Kidney glomerular epithelial cell (primary cell): ENCODE results near the gene IRF2BPL.

ENCODE experiments used
- DNase-seq: peaks from one replicate; lab custom pipeline; 2025; lab: John Stamatoyannopoulos, UW

The IRF2BPL gene

DNA sequence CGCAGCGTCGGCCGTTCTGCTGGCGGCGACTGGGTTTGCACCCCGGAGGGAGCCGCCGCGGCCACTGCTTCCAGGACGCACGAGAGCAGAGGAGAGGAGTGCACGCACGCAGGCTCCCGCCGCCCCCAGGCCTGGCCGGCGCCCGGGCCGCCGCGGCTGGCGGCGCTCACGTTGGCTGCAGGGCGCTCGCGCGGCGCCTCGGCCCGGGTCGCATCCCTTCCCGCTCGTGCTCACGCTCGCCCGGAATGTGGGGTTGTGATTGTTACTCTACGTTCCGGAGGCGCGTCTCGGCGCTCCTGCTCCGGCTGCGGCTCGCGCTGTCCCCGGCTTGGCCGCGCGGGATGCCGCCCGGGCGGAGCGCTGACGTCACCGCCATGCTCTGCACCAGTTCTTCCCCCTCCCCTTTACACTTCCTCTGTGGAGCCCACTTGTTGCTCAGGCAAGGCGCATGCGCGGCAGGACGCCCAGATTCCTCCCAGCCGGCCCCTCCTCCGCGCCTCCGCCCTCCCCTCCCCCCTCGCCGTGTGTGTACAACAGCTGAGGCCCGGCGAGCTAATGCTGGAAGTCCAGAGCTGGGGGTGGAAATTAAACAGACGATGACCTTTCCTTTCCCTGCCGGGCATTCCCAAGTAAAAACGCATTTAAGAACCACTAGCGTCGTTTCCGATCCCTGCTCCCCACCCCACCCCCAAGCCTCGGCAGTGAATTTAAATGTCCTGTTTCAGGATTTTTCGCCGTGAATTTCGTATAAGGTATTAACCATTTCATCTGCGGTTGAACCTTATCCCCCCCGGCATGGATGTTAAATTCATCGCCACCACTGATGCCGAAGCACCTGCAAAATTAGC lies at the start of gene IRF2BPL:
TSS of gene IRF2BPL (minus strand) at position 325 of the 848 bp plus-strand sequence. CDS start 916 bp downstream, outside the sequence.
- peak; percentile 98 for DNase-seq

DNA sequence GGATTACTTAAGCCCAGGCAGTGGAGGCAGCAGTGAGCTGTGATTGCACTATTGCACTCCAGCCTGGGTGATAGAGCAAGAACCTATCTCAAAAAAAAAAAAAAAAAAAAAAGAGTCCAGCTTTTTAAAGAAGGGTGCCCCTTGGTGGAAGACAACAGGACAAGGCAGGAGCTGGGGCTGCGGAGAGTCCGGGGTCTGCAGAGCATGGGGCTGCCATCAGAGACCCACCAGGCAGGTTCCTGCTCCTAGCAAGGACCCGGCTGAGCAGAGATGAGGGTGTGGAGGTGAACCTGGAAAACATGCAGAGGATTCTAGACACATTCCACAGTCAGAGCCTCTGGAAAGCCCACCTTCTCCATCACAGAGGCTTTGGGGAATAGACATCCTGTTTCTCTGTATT lies 48.5 kb upstream of the IRF2BPL start:
- DNase-seq, result no peak

DNA sequence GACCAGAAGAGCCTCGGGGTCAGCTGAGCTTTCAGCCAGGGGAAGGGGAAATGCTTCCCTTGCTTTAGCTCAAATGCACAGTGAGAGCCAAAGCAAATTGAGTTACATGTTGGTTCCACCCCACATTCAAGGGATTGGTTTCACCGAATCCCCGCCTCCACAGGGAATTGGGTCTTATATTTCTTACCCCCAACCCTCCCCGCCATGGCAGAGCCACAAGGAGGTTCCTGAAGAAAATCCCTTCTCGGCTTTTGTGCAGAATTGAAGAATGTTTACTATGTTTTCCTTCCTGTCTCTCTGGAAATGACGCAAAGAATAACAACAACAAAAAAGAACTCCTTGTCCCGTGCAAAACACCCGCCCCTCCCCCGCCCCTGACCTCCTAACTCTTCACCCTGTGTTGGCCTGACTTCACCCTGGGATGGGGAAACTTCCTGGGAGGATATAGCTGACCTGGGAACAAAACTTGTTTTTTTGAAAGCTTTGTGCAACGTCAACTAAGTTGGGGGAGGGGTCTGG lies 47.7 kb upstream of the IRF2BPL start:
- DNase-seq, result no peak

DNA sequence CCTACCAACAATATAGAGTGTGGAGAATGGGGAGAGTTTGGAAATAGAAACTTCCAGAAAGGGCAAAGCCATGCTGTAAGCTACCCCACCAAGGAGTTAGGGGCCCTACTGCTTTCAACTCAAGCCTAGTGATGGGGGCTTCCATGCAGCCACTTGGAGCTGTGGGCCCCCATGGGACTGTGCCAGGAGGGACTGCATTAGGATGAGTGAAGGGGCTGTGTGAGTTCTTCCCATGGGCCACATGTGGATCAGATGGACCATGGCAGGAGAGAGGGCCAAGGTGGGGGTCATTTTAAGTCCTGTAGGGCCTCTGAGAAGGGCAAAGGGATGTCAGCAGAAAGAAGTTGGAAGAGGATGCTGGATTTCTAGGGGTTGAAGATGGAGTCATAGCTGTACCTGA lies 46.5 kb upstream of the IRF2BPL start:
- no peak for DNase-seq

DNA sequence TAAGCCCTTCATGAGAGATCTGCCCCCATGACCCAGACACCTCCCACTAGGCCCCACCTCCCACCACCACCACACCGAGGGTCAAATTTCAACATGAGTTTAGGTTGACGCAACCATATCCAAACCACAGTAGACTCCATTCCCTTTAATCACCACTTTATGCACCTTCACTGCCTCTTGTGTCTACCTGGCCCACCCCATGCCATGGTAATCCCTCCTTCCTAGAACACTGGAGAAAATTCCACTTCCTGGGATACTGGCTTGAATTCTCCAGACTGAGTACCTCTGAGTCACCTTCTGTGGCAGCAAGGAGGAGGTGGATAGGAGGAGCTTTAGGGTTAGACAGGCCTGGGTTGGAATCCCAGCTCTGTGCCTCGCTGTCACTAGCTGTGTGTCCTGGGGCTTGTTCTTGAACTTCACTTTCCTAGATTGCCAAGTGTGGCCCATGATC lies 43.5 kb upstream of the IRF2BPL start:
- DNase-seq, result peak; percentile 38

DNA sequence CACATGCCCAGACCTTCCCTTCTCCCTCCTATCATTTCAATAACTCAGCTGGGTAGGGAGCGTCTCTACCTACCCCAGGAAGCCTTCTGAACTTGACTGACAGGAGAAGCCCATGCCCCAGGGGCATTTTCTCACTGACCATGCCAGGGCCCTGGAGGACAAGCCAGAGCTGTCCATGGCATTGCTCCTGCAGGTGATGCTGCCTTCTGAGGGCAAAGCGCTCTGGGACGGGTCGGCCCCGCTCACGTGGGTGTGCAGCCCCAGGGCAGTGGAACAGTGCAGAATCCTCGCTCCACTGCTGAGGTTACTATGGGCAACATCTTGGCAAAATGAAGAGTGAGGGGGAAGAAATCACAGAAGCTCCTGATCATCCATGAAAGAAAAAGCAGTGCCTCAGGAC lies 41.0 kb upstream of the IRF2BPL start:
- DNase-seq, result no peak

DNA sequence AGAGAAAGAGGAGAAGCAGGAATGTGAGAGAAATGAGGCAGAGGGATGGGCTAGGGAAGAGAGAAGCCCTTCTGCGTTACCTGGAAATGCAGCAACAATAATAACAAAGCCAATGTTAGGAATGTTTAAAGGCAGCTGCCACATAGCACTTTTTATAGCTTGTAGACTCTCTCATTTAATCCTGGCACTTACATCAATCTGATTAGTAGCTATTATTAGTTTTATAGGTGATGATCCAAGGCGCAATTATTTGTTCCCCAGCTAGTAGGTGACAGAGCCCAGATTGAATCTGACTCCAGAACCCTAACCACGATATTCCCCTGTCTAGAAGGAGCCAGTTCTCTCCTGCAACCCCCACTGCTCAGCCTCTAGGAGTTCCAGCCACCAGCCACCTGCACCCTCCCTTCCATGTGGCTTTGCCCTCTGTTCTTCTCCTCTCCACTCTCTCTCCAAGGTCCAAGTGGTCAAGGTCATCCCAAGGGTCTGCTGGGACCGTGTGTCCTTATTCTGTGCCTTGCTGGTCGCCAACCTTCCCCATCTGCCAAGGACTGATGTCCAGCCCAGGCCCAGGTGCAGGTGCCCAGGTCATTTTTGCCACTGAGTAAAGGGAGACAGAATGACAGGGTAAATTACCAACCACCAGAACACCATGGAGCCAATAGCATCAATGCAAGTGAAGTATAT lies 40.2 kb upstream of the IRF2BPL start:
- no peak for DNase-seq

DNA sequence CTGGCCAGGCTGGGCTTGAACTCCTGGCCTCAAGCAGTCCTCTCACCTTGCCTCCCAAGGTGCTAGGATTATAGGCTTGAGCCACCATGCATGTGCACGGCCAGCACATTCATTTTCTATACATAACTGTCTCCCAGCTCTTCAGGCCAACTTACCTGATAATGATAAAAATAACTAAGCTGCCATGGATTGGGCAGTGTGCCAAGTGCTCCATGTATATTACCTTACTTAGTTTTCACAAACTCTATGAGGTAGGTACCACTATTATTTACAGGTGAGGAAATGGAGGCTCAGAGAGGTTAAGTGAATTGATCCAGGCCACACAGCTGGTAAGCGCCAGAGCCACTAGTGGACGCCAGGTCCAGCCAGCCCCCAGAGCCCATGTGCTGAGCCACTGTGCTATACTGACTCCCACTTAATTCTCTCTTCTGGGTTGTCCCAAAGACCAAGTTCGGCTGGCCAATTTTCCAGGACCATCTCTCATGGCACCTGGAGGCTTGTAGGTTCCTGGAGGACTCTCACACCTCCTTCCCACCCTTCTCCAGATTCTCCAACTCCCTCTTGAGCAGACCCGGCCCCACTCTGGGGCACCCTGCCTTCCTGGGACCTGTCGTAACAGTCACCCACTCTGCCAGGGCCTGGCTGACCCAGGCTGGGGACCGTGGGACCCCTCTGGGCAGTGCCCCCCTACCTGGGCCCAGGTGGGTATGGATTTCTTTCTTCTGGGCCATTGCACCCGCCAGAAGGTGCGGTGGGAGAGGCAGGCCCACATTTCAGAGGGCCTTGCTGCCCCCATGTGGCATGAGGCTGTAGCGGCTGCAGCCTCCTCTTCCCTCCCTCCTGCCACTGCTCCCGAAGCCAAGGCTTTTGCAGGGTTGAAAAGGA lies 39.4 kb upstream of the IRF2BPL start:
- peak; percentile 60 for DNase-seq

DNA sequence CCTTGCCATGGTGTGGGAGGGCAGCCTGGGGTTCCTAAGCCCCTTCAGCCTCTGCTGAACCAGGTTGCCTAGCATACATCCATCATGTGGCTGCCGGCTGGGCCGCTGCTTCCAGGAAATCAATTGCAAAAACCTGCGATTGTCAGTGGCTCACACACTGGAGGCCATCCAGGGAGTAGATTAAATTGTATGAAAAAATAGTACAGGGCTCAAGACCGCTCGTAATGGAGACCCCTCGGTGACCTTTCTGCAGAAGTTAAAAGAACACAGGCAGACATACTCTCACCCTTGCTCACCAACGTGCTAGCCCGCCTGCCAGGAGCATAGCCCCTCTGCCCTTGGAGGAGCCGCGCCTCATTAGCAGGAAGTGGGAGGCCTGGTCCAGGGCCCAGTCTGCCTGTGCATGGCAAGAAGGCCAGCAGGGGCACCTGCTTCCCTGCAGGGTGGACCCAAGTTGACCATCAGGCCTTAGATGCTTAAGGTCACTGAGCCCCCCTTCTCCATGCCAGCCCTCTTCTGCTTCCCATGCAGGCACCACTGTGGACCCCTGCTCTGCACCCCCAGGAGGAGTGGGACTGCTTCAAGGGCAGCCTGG lies 38.2 kb upstream of the IRF2BPL start:
- no peak for DNase-seq

DNA sequence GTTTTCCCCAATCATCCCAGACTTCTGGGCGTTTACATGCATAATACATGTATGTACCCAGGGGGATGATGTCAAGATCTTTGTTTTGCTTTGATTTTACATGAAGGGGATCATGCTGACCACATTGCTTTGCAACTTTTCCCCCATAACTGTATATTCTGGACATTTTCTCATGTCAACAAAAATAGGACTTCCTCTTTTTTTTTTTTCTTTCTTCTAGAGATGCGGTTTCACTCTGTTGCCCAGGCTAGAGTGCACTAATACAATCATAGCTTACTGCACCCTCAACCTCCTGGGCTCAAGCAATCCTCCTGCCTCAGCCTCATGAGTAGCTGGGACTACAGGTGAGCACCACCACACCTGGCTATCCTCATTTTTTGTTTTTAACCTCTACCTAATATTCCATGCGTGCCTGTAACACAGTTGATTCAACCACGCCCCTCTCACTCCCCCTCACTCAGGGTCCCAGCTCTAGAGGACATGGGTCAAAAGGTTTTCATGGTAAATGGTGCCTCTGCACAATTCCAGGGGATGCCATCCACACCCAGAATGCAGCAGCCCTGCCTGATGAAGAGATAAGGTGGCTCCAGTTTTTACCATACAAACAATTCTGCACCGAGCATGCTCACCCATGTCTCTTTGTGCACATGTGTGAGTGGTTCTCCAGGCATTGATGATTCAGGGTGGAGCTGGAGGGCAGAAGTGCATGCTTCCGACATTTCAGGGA lies 37.5 kb upstream of the IRF2BPL start:
- no peak for DNase-seq

DNA sequence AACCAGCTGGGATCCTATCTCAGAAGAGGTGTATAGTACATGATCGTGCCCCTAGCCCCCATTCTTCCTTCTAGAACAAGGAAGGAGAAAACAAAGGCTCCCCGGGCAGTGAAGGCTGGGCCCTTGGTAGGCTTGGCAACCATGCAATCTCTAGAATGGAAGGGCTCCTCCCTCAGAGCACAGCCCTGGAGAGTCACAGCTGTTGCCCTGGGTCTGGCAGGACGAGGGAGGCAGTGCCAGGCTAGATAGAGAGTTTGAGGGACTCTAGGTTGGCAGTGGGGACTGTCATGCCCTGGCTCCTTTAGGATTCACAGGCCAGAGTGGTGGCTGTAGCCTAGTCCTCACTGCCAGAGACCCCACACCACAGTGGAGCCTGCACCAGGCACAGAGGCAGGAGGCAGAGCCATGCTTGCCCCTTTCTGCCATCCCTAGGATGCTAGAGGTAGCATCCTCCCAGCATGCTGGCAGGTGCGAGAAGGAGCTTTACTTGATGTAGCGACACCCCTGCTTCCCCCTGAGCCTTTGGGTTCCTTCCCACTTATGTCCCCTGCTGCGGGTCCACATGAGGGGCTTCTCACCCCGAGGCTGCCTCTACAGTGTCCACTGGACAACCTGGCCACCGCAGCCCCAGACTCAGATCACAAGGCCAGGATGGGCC lies 36.1 kb upstream of the IRF2BPL start:
- no peak for DNase-seq

DNA sequence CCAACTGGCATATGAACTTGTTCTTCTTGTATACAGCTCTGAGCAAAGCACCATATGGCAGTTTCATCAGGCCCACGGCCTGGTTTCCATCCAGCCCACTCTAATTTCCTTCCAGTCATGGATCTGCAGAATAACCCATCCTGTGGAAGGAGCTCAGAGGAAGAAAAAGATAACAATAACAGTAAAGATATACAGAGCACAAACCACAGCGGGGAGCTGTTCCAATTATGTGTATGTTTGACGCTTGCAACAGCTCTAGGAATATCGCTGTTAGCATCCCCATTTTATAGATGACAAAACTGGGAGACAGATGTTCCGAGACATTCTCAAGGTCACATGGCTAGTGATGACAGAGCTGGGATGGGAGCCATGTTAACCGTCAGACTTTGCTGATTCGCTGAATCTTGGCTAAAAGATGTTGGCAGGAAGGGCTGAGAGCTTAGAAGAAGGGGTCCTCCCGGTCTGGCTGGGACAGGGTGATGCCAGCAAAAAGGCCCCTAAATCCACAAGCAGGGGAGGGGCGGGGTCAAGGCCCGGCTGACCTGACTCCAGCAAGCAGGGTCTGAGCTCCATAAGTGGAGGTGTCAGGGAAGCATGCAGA lies 35.2 kb upstream of the IRF2BPL start:
- DNase-seq, result no peak

DNA sequence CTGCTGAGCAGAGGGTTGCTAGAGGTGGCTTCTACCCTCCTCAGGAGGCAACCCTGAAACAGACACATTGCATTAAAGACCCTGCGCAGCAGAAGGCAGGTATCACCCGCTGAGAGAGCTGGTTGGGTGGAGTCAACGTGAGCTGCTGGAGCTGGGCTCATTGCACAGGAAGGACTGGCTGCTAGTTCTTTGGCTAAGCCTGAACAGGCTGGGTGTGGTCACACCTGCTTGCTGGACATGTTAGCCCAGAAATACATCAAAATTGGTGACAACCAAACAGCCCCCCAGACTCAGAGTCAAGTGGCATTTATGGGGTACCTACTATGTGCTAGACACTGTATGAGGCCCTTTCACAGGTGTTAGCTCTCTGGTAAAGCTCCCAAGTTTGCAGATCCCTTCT lies 33.8 kb upstream of the IRF2BPL start:
- DNase-seq, result no peak

DNA sequence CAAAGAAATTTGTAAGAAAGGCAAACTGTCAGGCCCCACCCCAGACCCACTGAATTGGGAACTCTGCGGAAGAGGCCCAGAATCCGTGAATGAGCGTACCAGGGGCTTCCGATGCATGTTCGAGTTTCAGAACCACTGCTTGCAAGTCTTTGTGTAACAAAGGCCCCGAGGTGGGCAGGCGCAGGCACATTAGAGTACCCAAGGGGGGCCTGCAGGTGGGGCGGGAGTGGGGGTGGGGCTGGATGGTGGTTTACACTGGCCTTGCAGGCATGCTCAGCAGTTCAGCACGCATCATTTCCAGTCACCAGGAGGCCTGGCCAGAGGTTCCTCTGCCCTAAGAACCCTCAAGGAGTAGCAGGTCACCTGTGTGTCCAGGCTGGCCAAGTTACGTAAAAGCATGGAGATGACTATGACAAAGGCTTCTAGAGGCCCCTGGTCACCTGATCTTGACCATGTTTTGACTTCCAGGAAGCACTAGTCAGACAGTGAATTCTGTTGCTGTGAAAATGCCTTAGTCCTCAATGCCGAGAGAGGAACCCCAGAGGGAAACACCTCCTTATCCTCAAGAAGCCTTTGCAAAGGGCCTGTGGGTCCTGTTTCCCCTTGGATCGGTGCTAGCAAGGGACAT lies 33.2 kb upstream of the IRF2BPL start:
- no peak for DNase-seq

DNA sequence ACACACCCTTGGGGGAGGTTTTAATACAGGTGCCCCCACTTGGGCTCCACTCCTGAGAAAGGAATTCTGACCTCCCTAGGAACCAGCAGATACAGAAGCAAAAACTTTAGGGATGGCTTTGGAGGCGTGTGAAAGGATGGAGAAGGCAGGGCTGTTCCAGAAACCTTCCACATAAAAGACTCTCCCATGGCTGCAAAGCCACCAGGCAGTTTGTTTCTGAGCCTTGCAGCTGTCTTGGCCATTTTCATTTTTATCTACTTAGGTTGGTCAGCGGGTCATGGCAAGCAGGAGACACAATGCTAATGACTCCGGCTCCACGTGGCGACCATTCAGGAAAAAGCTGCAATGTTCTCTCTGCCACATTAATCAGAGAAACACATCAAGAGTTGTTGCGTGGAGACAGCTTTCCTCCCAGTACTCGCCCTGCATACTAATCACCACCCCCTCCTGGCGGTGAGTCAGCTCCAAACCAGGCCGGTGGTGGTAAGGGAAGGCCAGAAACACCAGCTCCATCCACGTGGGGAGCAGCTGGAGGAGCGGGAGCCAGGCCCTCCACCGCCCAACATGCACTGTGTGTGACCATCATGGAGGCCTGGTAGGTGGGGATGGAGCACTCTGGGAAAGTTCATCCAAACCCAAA lies 30.9 kb upstream of the IRF2BPL start:
- no peak for DNase-seq

DNA sequence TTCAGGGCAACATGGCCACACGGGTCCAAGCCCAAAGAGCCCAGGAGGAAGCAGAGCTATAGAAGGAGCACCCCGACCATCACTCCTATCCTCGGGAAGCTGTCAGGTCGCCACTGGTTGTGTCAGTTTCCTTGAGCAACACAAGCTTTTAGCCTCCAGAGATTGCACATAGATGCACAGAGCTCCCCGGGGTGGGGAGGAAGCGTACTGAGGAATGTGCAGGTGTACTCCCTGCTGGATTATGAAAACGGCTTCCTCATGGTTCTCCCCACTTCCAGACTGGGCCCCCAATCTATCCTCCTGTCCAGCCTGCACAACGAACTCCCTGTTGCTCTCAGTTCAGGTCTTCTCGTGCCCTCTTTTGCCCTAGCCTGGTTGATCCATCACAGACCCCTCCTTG lies 30.3 kb upstream of the IRF2BPL start:
- DNase-seq, result no peak

DNA sequence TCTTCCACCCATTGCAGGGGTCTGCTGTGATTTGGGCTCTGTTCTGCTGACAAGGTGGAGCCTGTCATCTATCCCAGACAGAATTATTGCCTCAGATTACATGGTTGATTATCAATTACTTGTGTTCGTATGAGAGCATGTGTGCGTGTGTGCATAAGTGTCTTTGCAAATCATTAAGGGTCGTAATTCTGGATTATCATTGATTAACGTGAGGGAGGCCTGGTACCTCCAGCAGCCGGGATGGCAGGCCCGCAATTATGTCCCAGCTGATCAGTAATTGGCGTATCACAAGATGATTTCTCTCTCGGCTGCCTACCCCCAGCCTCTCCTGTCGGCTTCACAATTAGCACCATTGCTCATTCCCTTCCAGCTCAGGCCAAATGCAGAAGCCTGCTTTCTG lies 29.6 kb upstream of the IRF2BPL start:
- DNase-seq, result no peak

DNA sequence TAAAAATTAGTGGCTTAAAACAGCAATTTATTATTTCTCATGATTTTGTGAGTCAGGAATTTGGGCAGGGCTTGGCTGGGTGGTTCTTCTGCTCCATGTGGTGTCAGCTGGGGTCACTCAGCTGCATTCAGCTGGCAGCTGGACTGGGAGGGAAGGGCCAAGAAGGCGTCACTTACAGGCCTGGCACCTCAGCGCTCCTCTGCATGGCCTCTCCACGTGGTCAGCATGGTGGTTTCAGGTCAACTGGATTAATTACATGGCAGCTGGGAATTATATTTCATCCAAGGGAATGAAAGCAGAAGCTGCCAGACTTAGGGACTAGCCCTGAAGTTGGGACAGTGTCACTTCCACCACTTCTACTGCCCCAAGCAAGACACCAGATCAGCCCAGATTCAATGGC lies 27.5 kb upstream of the IRF2BPL start:
- no peak for DNase-seq

DNA sequence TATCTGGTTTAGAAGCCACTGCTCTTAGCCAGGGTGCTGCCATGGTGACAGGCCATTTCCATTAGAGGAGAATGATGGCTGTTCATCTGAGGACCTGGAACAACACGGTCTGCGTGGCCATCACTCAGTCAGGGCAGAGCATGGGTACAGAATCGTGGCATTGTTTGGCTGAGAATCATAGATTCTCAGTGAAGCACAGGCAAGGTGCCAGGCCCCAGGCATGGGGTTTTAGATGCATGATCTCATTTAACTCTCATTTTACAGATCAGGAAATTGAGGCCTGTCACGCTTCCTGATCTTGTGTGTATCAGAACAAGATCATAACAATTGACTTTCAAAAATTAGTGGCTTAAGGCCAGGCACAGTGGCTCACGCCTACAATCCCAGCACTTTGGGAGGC lies 26.8 kb upstream of the IRF2BPL start:
- DNase-seq, result no peak
